Ovary (tissue), 3 donors: ENCODE results near the gene NFE2L1.

Source experiments
- CTCF ChIP-seq, 3 donors: fragments of 450-650 bp in 2 of 3; fragments of 200-600 bp in 1 of 3; IDR thresholded peaks; one replicate each; pipeline versions ENCODE4 v1.5.1 to v1.8.0; 2016 to 2022; ENCODE audit warnings: antibody characterized with exemption in 3 of 3, mild to moderate bottlenecking in 1 of 3
- EP300 ChIP-seq: sonication (generic); formaldehyde crosslinking; IDR thresholded peaks from one replicate; pipeline ENCODE4 v1.6.1; 2017; ENCODE audit warnings: antibody characterized with exemption
- donor health status: DM: no; HTN: no; CAD: no.

- no peak for TF ChIP-seq CTCF (IDR thresholded peaks at IDR 0.05)
- TF ChIP-seq EP300: no peak
Observed at GRCh38 chr17:48084932-48085331, 36.8 kb downstream of the NFE2L1 start.
